ENCODE measurements around the gene RNF208.

Gene RNF208

DNA sequence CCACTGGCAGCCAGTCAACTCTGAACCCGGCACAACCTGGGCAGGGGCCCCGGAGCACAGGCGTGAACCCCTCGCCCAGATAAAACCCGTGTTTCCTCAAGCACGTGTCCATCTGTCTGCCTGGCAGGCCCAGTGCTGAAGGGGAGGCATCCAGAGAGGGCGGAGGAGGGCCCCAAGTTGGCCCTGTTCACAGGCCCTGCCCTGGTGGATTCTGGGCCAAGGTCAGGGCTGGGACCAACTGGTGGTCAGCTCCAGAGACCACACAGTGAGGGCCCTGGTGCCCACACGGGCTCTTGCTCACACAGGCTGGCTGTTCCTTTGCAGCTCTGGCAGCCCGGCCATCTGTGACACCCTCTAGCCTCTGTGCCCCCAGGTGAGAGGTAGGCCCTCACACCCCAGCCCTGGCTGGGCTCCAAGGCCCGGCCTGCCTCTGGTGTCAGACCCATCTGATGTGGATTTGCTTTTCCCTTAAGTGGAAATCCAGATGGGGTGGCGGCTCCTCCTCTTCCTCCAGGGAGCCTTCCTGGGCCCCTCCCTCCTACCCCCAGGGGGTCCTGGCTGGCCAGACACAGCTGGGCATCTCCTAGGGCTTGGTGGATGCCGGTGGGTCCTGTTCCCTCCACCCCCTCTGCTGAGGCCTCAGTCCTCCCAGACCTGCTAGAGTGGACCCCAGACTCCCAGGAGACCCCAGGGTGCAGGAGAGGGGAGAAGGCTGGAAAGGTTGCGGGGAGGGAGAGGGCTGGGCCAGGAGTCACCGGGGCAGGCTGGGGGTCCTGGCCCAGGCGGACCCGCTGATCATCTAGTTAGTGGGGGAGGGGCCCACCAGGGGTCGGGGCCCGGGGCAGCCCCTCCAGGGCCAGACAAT is 28.5 kb upstream of the RNF208 start:
- H3K27ac ChIP-seq (replicated peaks), result no peak overlapping the region

DNA sequence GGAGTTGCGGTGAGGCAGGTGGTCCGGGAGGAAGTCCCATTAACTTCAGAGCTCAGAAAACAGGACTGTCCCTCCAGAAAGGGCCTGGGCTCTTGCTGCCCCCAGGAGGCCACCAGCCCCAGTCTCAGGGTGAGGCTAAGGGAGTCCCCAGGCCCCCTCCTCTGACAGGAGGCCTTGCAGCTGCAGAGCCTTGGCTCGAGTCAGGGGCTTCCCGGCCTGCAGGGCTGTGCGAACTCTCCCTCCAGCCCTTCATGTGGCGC is 25.8 kb upstream of the RNF208 start:
- TF ChIP-seq SPI1 (IDR thresholded peaks at IDR 0.05; ENCODE audit: borderline replicate concordance, low read depth), result no peak
- TF ChIP-seq POLR2AphosphoS5 (IDR thresholded peaks at IDR 0.05; ENCODE audit: low read depth), result no peak
- TF ChIP-seq, protein P1, sequence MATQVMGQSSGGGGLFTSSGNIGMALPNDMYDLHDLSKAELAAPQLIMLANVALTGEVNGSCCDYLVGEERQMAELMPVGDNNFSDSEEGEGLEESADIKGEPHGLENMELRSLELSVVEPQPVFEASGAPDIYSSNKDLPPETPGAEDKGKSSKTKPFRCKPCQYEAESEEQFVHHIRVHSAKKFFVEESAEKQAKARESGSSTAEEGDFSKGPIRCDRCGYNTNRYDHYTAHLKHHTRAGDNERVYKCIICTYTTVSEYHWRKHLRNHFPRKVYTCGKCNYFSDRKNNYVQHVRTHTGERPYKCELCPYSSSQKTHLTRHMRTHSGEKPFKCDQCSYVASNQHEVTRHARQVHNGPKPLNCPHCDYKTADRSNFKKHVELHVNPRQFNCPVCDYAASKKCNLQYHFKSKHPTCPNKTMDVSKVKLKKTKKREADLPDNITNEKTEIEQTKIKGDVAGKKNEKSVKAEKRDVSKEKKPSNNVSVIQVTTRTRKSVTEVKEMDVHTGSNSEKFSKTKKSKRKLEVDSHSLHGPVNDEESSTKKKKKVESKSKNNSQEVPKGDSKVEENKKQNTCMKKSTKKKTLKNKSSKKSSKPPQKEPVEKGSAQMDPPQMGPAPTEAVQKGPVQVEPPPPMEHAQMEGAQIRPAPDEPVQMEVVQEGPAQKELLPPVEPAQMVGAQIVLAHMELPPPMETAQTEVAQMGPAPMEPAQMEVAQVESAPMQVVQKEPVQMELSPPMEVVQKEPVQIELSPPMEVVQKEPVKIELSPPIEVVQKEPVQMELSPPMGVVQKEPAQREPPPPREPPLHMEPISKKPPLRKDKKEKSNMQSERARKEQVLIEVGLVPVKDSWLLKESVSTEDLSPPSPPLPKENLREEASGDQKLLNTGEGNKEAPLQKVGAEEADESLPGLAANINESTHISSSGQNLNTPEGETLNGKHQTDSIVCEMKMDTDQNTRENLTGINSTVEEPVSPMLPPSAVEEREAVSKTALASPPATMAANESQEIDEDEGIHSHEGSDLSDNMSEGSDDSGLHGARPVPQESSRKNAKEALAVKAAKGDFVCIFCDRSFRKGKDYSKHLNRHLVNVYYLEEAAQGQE (IDR thresholded peaks at IDR 0.05; ENCODE audit: insufficient replicate concordance, low read depth), result no peak
- no peak for TF ChIP-seq GABPA (IDR thresholded peaks at IDR 0.05; ENCODE audit: low read depth)
- TF ChIP-seq, protein P2, sequence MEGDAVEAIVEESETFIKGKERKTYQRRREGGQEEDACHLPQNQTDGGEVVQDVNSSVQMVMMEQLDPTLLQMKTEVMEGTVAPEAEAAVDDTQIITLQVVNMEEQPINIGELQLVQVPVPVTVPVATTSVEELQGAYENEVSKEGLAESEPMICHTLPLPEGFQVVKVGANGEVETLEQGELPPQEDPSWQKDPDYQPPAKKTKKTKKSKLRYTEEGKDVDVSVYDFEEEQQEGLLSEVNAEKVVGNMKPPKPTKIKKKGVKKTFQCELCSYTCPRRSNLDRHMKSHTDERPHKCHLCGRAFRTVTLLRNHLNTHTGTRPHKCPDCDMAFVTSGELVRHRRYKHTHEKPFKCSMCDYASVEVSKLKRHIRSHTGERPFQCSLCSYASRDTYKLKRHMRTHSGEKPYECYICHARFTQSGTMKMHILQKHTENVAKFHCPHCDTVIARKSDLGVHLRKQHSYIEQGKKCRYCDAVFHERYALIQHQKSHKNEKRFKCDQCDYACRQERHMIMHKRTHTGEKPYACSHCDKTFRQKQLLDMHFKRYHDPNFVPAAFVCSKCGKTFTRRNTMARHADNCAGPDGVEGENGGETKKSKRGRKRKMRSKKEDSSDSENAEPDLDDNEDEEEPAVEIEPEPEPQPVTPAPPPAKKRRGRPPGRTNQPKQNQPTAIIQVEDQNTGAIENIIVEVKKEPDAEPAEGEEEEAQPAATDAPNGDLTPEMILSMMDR (IDR thresholded peaks at IDR 0.05; ENCODE audit: insufficient read depth, low read length), result no peak
- no peak for DNase-seq (ENCODE audit: low read depth in 1 of 2, low spot score in 1 of 2)

More for the DNA sequence above, 28.5 kb upstream of the RNF208 start:
- TF ChIP-seq POLR2AphosphoS5 (IDR thresholded peaks at IDR 0.05; ENCODE audit: low read depth) (no peak), SPI1 (IDR thresholded peaks at IDR 0.05; ENCODE audit: borderline replicate concordance, low read depth) (no peak), GABPA (IDR thresholded peaks at IDR 0.05; ENCODE audit: low read depth) (no peak)
- TF ChIP-seq, protein P1 (IDR thresholded peaks at IDR 0.05; ENCODE audit: insufficient replicate concordance, low read depth), result no peak
- TF ChIP-seq, protein P2 (IDR thresholded peaks at IDR 0.05; ENCODE audit: insufficient read depth, low read length), result no peak
- Histone ChIP-seq H3K4me3 (replicated peaks; ENCODE audit: insufficient read depth, low read length) (no peak overlapping the region), H3K27me3 (ENCODE audit: insufficient read depth, poor library complexity, severe bottlenecking) (no peaks in the 10 kb centered on the region)
- no peak for DNase-seq (ENCODE audit: low read depth in 1 of 2, low spot score in 1 of 2)

DNA sequence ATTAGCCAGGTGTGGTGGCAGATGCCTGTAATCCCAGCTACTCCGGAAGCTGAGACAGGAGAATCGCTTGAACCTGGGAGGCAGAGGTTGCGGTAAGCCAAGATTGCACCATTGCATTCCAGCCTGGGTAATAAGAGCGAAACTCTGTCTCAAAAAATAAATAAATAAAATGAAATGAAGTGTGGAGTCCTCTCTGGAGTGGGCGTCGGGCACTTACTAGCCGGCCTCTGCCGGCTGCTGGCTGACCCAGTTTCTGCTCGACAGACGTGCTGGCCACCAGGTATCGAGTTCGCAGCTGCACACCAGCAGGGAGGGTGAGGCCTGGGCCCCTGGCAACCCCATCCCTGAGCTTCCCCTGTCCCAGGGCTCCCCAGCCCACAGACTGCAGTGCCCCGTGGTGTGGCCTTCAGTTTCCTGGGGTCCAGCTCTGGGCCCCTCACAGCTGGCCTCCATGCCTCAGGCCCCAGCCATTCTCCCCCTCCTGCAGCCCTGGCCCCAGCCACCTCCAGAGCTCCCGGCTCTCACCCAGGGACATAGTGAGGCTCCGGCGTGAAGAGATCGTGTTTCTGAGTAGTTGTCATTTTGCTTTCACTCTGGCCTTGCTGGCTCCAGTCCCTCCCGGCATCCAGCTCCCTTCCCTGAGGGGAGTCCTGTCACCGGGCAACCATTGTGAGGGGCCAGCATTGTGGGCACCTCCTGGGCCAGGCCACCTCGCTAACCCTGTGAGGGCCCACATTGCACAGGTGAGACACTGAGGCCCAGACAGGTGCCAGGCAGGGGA is 25.3 kb upstream of the RNF208 start:
- no peak overlapping the region for H3K4me3 ChIP-seq (replicated peaks; ENCODE audit: insufficient read depth, low read length)
- no peak for DNase-seq (ENCODE audit: low read depth in 1 of 2, low spot score in 1 of 2)
- no peak overlapping the region for H3K27ac ChIP-seq (replicated peaks)
- no peak for TF ChIP-seq POLR2AphosphoS5 (IDR thresholded peaks at IDR 0.05; ENCODE audit: low read depth)
- no peaks in the 10 kb centered on the region for H3K27me3 ChIP-seq (ENCODE audit: insufficient read depth, poor library complexity, severe bottlenecking)

More for the DNA sequence above, 25.8 kb upstream of the RNF208 start:
- Histone ChIP-seq H3K27ac (replicated peaks) (no peak overlapping the region), H3K4me3 (replicated peaks; ENCODE audit: insufficient read depth, low read length) (no peak overlapping the region), H3K27me3 (ENCODE audit: insufficient read depth, poor library complexity, severe bottlenecking) (no peaks in the 10 kb centered on the region)

All from HL-60 (cell line).